ENCODE data around the gene NAA16.

Gene NAA16

DNA sequence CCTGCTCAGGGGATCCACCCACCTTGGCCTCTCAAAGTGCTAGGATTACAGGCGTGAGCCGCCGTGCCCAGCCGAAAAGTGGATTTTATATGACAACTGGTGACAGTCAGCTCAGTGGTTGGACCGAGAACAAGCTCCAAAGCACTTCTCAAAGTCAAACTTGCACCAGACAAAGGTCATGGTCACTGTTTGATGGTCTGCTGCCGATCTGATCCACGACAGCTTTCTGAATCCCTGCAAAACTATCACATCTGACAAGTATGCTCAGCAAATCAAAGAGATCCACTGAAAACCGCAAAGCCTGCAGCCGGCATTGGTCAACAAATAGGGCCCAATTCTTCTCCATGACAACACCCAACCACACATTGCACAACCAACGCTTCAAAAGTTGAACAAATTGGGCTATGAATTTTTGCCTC lies 21.6 kb upstream of the NAA16 start (continued):
- TF ChIP-seq, protein P1, sequence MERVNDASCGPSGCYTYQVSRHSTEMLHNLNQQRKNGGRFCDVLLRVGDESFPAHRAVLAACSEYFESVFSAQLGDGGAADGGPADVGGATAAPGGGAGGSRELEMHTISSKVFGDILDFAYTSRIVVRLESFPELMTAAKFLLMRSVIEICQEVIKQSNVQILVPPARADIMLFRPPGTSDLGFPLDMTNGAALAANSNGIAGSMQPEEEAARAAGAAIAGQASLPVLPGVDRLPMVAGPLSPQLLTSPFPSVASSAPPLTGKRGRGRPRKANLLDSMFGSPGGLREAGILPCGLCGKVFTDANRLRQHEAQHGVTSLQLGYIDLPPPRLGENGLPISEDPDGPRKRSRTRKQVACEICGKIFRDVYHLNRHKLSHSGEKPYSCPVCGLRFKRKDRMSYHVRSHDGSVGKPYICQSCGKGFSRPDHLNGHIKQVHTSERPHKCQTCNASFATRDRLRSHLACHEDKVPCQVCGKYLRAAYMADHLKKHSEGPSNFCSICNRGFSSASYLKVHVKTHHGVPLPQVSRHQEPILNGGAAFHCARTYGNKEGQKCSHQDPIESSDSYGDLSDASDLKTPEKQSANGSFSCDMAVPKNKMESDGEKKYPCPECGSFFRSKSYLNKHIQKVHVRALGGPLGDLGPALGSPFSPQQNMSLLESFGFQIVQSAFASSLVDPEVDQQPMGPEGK (CRISPR knock-in tag; IDR thresholded peaks at IDR 0.05; ENCODE audit: borderline replicate concordance): no peak
- TF ChIP-seq ZFP30 (CRISPR knock-in tag; IDR thresholded peaks at IDR 0.05) (no peak), ZC3H10 (CRISPR knock-in tag; IDR thresholded peaks at IDR 0.05) (no peak), ESRRG (CRISPR knock-in tag; IDR thresholded peaks at IDR 0.05) (no peak)

DNA sequence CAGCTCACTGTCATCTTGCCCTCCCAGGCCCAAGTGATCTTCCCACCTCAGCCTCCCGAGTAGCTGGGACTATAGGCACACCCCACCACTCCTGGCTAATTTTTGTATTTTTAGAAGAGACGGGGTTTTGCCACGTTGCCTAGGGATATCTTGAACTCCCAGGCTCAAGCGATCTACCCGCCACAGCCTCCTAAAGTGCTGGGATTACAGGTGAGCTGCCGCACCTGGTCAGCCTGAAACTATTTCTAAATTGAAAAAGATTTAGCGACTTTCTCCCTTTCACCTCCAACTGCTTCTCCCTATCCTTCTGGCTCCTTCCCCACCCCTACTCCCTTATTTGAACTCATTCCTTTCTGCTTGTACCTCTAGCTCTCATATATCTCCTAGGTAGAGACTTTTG lies 19.8 kb upstream of the NAA16 start:
- no peak for ATAC-seq
- no peak for TF ChIP-seq ZNF565 (CRISPR knock-in tag; conservative IDR thresholded peaks at IDR 0.05; ENCODE audit: low read depth)
- TF ChIP-seq GLIS3 (CRISPR knock-in tag; IDR thresholded peaks at IDR 0.05): no peak
- TF ChIP-seq, protein P2, sequence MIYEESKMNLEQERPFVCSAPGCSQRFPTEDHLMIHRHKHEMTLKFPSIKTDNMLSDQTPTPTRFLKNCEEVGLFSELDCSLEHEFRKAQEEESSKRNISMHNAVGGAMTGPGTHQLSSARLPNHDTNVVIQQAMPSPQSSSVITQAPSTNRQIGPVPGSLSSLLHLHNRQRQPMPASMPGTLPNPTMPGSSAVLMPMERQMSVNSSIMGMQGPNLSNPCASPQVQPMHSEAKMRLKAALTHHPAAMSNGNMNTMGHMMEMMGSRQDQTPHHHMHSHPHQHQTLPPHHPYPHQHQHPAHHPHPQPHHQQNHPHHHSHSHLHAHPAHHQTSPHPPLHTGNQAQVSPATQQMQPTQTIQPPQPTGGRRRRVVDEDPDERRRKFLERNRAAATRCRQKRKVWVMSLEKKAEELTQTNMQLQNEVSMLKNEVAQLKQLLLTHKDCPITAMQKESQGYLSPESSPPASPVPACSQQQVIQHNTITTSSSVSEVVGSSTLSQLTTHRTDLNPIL (CRISPR knock-in tag; IDR thresholded peaks at IDR 0.05; ENCODE audit: low read depth): no peak
- TF ChIP-seq, protein P1 (CRISPR knock-in tag; IDR thresholded peaks at IDR 0.05; ENCODE audit: borderline replicate concordance): no peak
- TF ChIP-seq SNAI2 (CRISPR knock-in tag; IDR thresholded peaks at IDR 0.05): no peak
- no peak for TF ChIP-seq TSHZ2 (CRISPR knock-in tag; IDR thresholded peaks at IDR 0.05)
- no peak for TF ChIP-seq ZFP3 (CRISPR knock-in tag; IDR thresholded peaks at IDR 0.05)
- TF ChIP-seq BACH2 (CRISPR knock-in tag; IDR thresholded peaks at IDR 0.05; ENCODE audit: borderline replicate concordance): no peak
- TF ChIP-seq ZNF8 (CRISPR knock-in tag; IDR thresholded peaks at IDR 0.05): no peak
- no peak for TF ChIP-seq ZFP30 (CRISPR knock-in tag; IDR thresholded peaks at IDR 0.05)
- TF ChIP-seq ZC3H10 (CRISPR knock-in tag; IDR thresholded peaks at IDR 0.05): no peak
- TF ChIP-seq RARB (CRISPR knock-in tag; IDR thresholded peaks at IDR 0.05): no peak
- no peak for TF ChIP-seq CSDC2 (CRISPR knock-in tag; IDR thresholded peaks at IDR 0.05)
- TF ChIP-seq, protein P3, sequence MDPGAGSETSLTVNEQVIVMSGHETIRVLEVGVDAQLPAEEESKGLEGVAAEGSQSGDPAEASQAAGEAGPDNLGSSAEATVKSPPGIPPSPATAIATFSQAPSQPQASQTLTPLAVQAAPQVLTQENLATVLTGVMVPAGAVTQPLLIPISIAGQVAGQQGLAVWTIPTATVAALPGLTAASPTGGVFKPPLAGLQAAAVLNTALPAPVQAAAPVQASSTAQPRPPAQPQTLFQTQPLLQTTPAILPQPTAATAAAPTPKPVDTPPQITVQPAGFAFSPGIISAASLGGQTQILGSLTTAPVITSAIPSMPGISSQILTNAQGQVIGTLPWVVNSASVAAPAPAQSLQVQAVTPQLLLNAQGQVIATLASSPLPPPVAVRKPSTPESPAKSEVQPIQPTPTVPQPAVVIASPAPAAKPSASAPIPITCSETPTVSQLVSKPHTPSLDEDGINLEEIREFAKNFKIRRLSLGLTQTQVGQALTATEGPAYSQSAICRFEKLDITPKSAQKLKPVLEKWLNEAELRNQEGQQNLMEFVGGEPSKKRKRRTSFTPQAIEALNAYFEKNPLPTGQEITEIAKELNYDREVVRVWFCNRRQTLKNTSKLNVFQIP (CRISPR knock-in tag; IDR thresholded peaks at IDR 0.05; ENCODE audit: borderline replicate concordance, low read depth): no peak
- TF ChIP-seq PPARA (CRISPR knock-in tag; IDR thresholded peaks at IDR 0.05; ENCODE audit: borderline replicate concordance): no peak
- TF ChIP-seq TCF4 (CRISPR knock-in tag; IDR thresholded peaks at IDR 0.05; ENCODE audit: borderline replicate concordance): no peak
- TF ChIP-seq CSRNP3 (CRISPR knock-in tag; IDR thresholded peaks at IDR 0.05): no peak

GRCh38 chr13:41293272-41293671 lies 17.8 kb upstream of the NAA16 start:
- no peak for ATAC-seq
- TF ChIP-seq RARB (CRISPR knock-in tag; IDR thresholded peaks at IDR 0.05): no peak
- TF ChIP-seq CSDC2 (CRISPR knock-in tag; IDR thresholded peaks at IDR 0.05): no peak
- no peak for TF ChIP-seq OSR1 (CRISPR knock-in tag; IDR thresholded peaks at IDR 0.05)
- no peak for TF ChIP-seq ZNF8 (CRISPR knock-in tag; IDR thresholded peaks at IDR 0.05)
- no peak for TF ChIP-seq SNAI2 (CRISPR knock-in tag; IDR thresholded peaks at IDR 0.05)
- no peak for TF ChIP-seq PPARA (CRISPR knock-in tag; IDR thresholded peaks at IDR 0.05; ENCODE audit: borderline replicate concordance)
- no peak for TF ChIP-seq ZNF70 (CRISPR knock-in tag; IDR thresholded peaks at IDR 0.05)
- TF ChIP-seq BACH2 (CRISPR knock-in tag; IDR thresholded peaks at IDR 0.05; ENCODE audit: borderline replicate concordance): no peak
- TF ChIP-seq, protein P3 (CRISPR knock-in tag; IDR thresholded peaks at IDR 0.05; ENCODE audit: borderline replicate concordance, low read depth): no peak
- TF ChIP-seq, protein P2 (CRISPR knock-in tag; IDR thresholded peaks at IDR 0.05; ENCODE audit: low read depth): no peak
- TF ChIP-seq, protein P1 (CRISPR knock-in tag; IDR thresholded peaks at IDR 0.05; ENCODE audit: borderline replicate concordance): no peak
- no peak for TF ChIP-seq ZC3H10 (CRISPR knock-in tag; IDR thresholded peaks at IDR 0.05)
- TF ChIP-seq TOX (CRISPR knock-in tag; IDR thresholded peaks at IDR 0.05; ENCODE audit: borderline replicate concordance): no peak
